ENCODE measurements around the gene ITGA2B.

- TF ChIP-seq EP300 (IDR thresholded peaks at IDR 0.05) = no peak
- TF ChIP-seq, protein P1, sequence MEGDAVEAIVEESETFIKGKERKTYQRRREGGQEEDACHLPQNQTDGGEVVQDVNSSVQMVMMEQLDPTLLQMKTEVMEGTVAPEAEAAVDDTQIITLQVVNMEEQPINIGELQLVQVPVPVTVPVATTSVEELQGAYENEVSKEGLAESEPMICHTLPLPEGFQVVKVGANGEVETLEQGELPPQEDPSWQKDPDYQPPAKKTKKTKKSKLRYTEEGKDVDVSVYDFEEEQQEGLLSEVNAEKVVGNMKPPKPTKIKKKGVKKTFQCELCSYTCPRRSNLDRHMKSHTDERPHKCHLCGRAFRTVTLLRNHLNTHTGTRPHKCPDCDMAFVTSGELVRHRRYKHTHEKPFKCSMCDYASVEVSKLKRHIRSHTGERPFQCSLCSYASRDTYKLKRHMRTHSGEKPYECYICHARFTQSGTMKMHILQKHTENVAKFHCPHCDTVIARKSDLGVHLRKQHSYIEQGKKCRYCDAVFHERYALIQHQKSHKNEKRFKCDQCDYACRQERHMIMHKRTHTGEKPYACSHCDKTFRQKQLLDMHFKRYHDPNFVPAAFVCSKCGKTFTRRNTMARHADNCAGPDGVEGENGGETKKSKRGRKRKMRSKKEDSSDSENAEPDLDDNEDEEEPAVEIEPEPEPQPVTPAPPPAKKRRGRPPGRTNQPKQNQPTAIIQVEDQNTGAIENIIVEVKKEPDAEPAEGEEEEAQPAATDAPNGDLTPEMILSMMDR (IDR thresholded peaks at IDR 0.05) = no peak
- TF ChIP-seq POLR2AphosphoS5 (IDR thresholded peaks at IDR 0.05) = no peak
- no peak for TF ChIP-seq POLR2A (IDR thresholded peaks at IDR 0.05)
These were observed 53.5 kb downstream of the ITGA2B start for GRCh38 chr17:44335968-44336367.
